Fibroblast of skin of scalp (primary cell): ENCODE data around the gene SLC37A3.
A peak's percentile ranks its signal among the peaks of the same experiment; 100 is the strongest.

Source experiments
- DNase-seq: peaks from one replicate; pipeline ENCODE4 v3.0.0-alpha.2; 2013

Gene SLC37A3

GRCh38 chr7:140398821-140399220 lies 491 bp upstream of the SLC37A3 start:
- no peak for DNase-seq

GRCh38 chr7:140393756-140394306 lies 4.5 kb downstream of the SLC37A3 start:
- DNase-seq: no peak

GRCh38 chr7:140391634-140392033 lies 6.7 kb downstream of the SLC37A3 start:
- DNase-seq: no peak

- peak; percentile 19 for DNase-seq
Observed at GRCh38 chr7:140390466-140391190, 7.7 kb downstream of the SLC37A3 start.

- DNase-seq: no peak
Observed at GRCh38 chr7:140390034-140390433, 8.3 kb downstream of the SLC37A3 start.

- no peak for DNase-seq
Observed at GRCh38 chr7:140389445-140389844, 8.9 kb downstream of the SLC37A3 start.

GRCh38 chr7:140384894-140385545 lies 13.3 kb downstream of the SLC37A3 start:
- DNase-seq: no peak

- no peak for DNase-seq
Observed at GRCh38 chr7:140383954-140384713, 14.2 kb downstream of the SLC37A3 start.

GRCh38 chr7:140375892-140376730 lies 22.2 kb downstream of the SLC37A3 start:
- DNase-seq: no peak

GRCh38 chr7:140375323-140375722 lies 23.0 kb downstream of the SLC37A3 start:
- no peak for DNase-seq

GRCh38 chr7:140369294-140369693 lies 29.0 kb downstream of the SLC37A3 start:
- no peak for DNase-seq

- DNase-seq: no peak
Observed at GRCh38 chr7:140367528-140367927, 30.8 kb downstream of the SLC37A3 start.

- DNase-seq: no peak
Observed at GRCh38 chr7:140364819-140365218, 33.5 kb downstream of the SLC37A3 start.

GRCh38 chr7:140360697-140361229 lies 37.6 kb downstream of the SLC37A3 start:
- DNase-seq: no peak

- no peak for DNase-seq
Observed at GRCh38 chr7:140358412-140359051, 39.8 kb downstream of the SLC37A3 start.

- DNase-seq: no peak
Observed at GRCh38 chr7:140358024-140358411, 40.3 kb downstream of the SLC37A3 start.

GRCh38 chr7:140350056-140350455 lies 48.3 kb downstream of the SLC37A3 start:
- DNase-seq: no peak

- DNase-seq: peak; percentile 72
Observed at GRCh38 chr7:140349144-140349771, 49.1 kb downstream of the SLC37A3 start.

- DNase-seq: peak; percentile 18
Observed at GRCh38 chr7:140348161-140348849, 50.0 kb downstream of the SLC37A3 start.

- DNase-seq: no peak
Observed at GRCh38 chr7:140347218-140347617, 51.1 kb downstream of the SLC37A3 start.
